ENCODE data around the gene CATSPER1.

- no peak for TF ChIP-seq CTCF (IDR thresholded peaks at IDR 0.05)
- TF ChIP-seq POLR2A (IDR thresholded peaks at IDR 0.05; ENCODE audit: low read depth), result no peak
- no peak for TF ChIP-seq POLR2AphosphoS5 (IDR thresholded peaks at IDR 0.05)
These were observed 47.4 kb upstream of the CATSPER1 start for GRCh38 chr11:66073669-66074068.

Measured in esophagus muscularis mucosa (tissue), 3 donors.